ENCODE results near the gene MYBBP1A. TPM values are rescaled to one million over a fixed set of nuclear protein-coding genes. Genes with fewer than 3 reads are reported as not detected.

Gene MYBBP1A
- total and polyA plus RNA-seq, 2 of the 8 experiments (the other 6 are each of a cell fraction or from before 2014, with no cell fraction given): 46.8 to 151 TPM

DNA sequence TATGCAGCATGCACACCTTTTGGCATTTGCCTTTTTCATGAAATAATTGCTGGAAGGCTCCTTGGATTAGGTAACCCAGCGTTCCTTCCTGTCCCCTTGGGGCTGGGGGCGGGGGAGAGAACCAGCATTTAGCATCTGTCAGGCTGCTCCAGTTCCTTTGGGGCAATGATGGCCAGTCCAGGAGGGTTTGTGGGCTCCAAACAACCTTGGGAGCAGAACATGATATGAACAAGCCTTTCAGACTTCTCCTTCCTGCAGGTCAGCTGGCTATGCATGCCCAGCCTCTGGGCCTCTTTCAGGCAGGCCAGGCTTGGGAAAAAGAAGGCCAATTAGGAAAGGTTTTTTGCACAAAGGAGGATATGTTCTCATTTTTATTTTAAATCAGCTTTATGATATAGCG is 28.0 kb upstream of the MYBBP1A start (continued):
- TF ChIP-seq, protein P1, sequence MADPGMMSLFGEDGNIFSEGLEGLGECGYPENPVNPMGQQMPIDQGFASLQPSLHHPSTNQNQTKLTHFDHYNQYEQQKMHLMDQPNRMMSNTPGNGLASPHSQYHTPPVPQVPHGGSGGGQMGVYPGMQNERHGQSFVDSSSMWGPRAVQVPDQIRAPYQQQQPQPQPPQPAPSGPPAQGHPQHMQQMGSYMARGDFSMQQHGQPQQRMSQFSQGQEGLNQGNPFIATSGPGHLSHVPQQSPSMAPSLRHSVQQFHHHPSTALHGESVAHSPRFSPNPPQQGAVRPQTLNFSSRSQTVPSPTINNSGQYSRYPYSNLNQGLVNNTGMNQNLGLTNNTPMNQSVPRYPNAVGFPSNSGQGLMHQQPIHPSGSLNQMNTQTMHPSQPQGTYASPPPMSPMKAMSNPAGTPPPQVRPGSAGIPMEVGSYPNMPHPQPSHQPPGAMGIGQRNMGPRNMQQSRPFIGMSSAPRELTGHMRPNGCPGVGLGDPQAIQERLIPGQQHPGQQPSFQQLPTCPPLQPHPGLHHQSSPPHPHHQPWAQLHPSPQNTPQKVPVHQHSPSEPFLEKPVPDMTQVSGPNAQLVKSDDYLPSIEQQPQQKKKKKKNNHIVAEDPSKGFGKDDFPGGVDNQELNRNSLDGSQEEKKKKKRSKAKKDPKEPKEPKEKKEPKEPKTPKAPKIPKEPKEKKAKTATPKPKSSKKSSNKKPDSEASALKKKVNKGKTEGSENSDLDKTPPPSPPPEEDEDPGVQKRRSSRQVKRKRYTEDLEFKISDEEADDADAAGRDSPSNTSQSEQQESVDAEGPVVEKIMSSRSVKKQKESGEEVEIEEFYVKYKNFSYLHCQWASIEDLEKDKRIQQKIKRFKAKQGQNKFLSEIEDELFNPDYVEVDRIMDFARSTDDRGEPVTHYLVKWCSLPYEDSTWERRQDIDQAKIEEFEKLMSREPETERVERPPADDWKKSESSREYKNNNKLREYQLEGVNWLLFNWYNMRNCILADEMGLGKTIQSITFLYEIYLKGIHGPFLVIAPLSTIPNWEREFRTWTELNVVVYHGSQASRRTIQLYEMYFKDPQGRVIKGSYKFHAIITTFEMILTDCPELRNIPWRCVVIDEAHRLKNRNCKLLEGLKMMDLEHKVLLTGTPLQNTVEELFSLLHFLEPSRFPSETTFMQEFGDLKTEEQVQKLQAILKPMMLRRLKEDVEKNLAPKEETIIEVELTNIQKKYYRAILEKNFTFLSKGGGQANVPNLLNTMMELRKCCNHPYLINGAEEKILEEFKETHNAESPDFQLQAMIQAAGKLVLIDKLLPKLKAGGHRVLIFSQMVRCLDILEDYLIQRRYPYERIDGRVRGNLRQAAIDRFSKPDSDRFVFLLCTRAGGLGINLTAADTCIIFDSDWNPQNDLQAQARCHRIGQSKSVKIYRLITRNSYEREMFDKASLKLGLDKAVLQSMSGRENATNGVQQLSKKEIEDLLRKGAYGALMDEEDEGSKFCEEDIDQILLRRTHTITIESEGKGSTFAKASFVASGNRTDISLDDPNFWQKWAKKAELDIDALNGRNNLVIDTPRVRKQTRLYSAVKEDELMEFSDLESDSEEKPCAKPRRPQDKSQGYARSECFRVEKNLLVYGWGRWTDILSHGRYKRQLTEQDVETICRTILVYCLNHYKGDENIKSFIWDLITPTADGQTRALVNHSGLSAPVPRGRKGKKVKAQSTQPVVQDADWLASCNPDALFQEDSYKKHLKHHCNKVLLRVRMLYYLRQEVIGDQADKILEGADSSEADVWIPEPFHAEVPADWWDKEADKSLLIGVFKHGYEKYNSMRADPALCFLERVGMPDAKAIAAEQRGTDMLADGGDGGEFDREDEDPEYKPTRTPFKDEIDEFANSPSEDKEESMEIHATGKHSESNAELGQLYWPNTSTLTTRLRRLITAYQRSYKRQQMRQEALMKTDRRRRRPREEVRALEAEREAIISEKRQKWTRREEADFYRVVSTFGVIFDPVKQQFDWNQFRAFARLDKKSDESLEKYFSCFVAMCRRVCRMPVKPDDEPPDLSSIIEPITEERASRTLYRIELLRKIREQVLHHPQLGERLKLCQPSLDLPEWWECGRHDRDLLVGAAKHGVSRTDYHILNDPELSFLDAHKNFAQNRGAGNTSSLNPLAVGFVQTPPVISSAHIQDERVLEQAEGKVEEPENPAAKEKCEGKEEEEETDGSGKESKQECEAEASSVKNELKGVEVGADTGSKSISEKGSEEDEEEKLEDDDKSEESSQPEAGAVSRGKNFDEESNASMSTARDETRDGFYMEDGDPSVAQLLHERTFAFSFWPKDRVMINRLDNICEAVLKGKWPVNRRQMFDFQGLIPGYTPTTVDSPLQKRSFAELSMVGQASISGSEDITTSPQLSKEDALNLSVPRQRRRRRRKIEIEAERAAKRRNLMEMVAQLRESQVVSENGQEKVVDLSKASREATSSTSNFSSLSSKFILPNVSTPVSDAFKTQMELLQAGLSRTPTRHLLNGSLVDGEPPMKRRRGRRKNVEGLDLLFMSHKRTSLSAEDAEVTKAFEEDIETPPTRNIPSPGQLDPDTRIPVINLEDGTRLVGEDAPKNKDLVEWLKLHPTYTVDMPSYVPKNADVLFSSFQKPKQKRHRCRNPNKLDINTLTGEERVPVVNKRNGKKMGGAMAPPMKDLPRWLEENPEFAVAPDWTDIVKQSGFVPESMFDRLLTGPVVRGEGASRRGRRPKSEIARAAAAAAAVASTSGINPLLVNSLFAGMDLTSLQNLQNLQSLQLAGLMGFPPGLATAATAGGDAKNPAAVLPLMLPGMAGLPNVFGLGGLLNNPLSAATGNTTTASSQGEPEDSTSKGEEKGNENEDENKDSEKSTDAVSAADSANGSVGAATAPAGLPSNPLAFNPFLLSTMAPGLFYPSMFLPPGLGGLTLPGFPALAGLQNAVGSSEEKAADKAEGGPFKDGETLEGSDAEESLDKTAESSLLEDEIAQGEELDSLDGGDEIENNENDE (IDR thresholded peaks at IDR 0.05; ENCODE audit: insufficient replicate concordance, low read length): no peak
- TF ChIP-seq BRCA1 (IDR thresholded peaks at IDR 0.05; ENCODE audit: low read depth, low read length): no peak
- TF ChIP-seq FOSL1 (IDR thresholded peaks at IDR 0.05; ENCODE audit: insufficient read depth, low read depth, low read length): no peak
- no peak for TF ChIP-seq TAF1 (IDR thresholded peaks at IDR 0.05; ENCODE audit: low read depth, low read length)
- TF ChIP-seq TCF12 (IDR thresholded peaks at IDR 0.05; ENCODE audit: low read depth, low read length): no peak
- TF ChIP-seq TAF7 (optimal IDR thresholded peaks at IDR 0.05; ENCODE audit: borderline replicate concordance, low read depth, low read length): no peak
- no peak for TF ChIP-seq BCL11A (IDR thresholded peaks at IDR 0.05; ENCODE audit: low read depth in 2 of 2, low read length in 2 of 2)
- TF ChIP-seq EGR1 (IDR thresholded peaks at IDR 0.05; ENCODE audit: borderline replicate concordance, low read depth, low read length): no peak
- no peak for TF ChIP-seq CHD1 (IDR thresholded peaks at IDR 0.05; ENCODE audit: low read depth, low read length)
- TF ChIP-seq RXRA (IDR thresholded peaks at IDR 0.05; ENCODE audit: insufficient read depth, low read depth, low read length): no peak
- no peak for TF ChIP-seq JUND (IDR thresholded peaks at IDR 0.05; ENCODE audit: low read length)
- no peak for TF ChIP-seq SRF (IDR thresholded peaks at IDR 0.05; ENCODE audit: low read depth, low read length)
- TF ChIP-seq KDM4A (IDR thresholded peaks at IDR 0.05; ENCODE audit: low read depth, low read length, severe bottlenecking): no peak
